Kidney (tissue), 14 donors: ENCODE results near the gene KCNQ1OT1. TPM values are rescaled to one million over a fixed set of nuclear protein-coding genes. Genes with fewer than 3 reads are reported as not detected.

Experiments used
- DNase-seq, 5 donors: peaks; one replicate each; pipeline ENCODE4 v3.0.0-alpha.2; 2013 to 2020
- FAIRE-seq: peaks from 2 replicates; lab custom pipeline; 2012; peaks lifted over from hg19 to GRCh38; lab: Jason Lieb, UNC
- H3K27ac ChIP-seq, 2 donors: one replicate each; pipeline ENCODE4 v1.7.0; 2013; ENCODE audit warnings: low read depth in 2 of 2, low read length in 2 of 2, inconsistent platforms in 1 of 2
- H3K27me3 ChIP-seq: one replicate; pipeline ENCODE4 v1.7.1; 2013; ENCODE audit warnings: low read length, inconsistent platforms; ENCODE audit not compliant: control insufficient read depth, insufficient read depth
- H3K36me3 ChIP-seq, 3 donors: one replicate each; pipeline versions ENCODE4 v1.7.0 to v1.7.1; 2013; ENCODE audit warnings: low read length in 3 of 3, control low read depth in 1 of 3, inconsistent platforms in 1 of 3; ENCODE audit not compliant: insufficient read depth in 3 of 3, control insufficient read depth in 2 of 3
- H3K4me1 ChIP-seq, 3 donors: one replicate each; pipeline versions ENCODE4 v1.7.0 to v1.7.1; 2013; ENCODE audit warnings: low read length in 3 of 3, inconsistent platforms in 1 of 3, low read depth in 1 of 3; ENCODE audit not compliant: control insufficient read depth in 2 of 3, insufficient read depth in 2 of 3
- H3K4me3 ChIP-seq, 3 donors: one replicate each; pipeline versions ENCODE4 v1.7.0 to v1.8.1; 2013; ENCODE audit warnings: low read length in 3 of 3, control low read depth in 1 of 3, inconsistent platforms in 1 of 3
- H3K9ac ChIP-seq, 3 donors: one replicate each; pipeline versions ENCODE4 v1.7.0 to v1.7.1; 2013; ENCODE audit warnings: low read length in 3 of 3, control low read depth in 1 of 3, inconsistent platforms in 1 of 3
- H3K9me3 ChIP-seq, 3 donors: one replicate each; pipeline versions ENCODE4 v1.7.0 to v1.7.1; 2013; ENCODE audit warnings: low read length in 3 of 3, control low read depth in 1 of 3, inconsistent platforms in 1 of 3; ENCODE audit not compliant: control insufficient read depth in 2 of 3, insufficient read depth in 1 of 3
- CTCF ChIP-seq: IDR thresholded peaks from 3 replicates; pipeline ENCODE4 v1.5.1; 2012; ENCODE audit warnings: mild to moderate bottlenecking, moderate library complexity, borderline replicate concordance; ENCODE audit not compliant: insufficient read depth; ENCODE audit errors: extremely low read depth
- intact Hi-C: fragments of 100-400 bp; cut with DNase I; formaldehyde crosslinking; loops from one replicate; pipeline ENCODE4 v1.11.1; 2022
- polyA plus RNA-seq: library from polyadenylated mRNA; stranded (reverse); fragments of 350-450 nt; fragmentation: Illumina TruSeq; extraction: RNeasy Lipid Tissue Mini Kit (QIAGEN cat#74804); gene quantifications from one replicate; pipeline ENCODE4 v1.2.3, GENCODE V29; 2014; ENCODE audit warnings: low read depth, low replicate concordance; ENCODE audit not compliant: insufficient read depth
- total RNA-seq: library from RNA; stranded (reverse); fragmentation: NEBNext Ultra II Directional; extraction: Animal tissue kit (Norgen Biotek cat#: 25700); gene quantifications from one replicate; pipeline ENCODE4 v1.2.1, GENCODE V29; 2021
- donor health status: control.
- donor health status: control.
- donor health status: control.
- donor health status: control.
- donor health status: control.
- donor health status: DM: yes; HTN: yes; CAD: no.
- donor health status: Normal renal cell carcinoma (clear cell type).

The KCNQ1OT1 gene
- total and polyA plus RNA-seq, 2 donors from 2014 or later, result 0.22 to 4.4 TPM

- peaks cover 0 to 5% (median 2%) of the 10 kb centered on the region in 3 donors for H3K36me3 ChIP-seq
- FAIRE-seq, result no peak
- H3K9ac ChIP-seq, result no peak overlapping the region
- no peak for DNase-seq
- intact Hi-C loops, result no loop called here
- H3K4me1 ChIP-seq, result peaks cover 0 to 6% (median 5%) of the 10 kb centered on the region in 3 donors
- no peak overlapping the region for H3K27ac ChIP-seq
- no peak overlapping the region for H3K4me3 ChIP-seq
- no peak for TF ChIP-seq CTCF
- no peaks in the 10 kb centered on the region for H3K27me3 ChIP-seq
- no peaks in the 10 kb centered on the region for H3K9me3 ChIP-seq
Measured at GRCh38 chr11:2668876-2669275, 30.9 kb downstream of the KCNQ1OT1 start.

- Histone ChIP-seq H3K4me3 (no peak overlapping the region), H3K4me1 (peaks cover 0 to 5% (median 0%) of the 10 kb centered on the region in 3 donors), H3K9ac (no peak overlapping the region), H3K9me3 (no peaks in the 10 kb centered on the region), H3K27me3 (no peaks in the 10 kb centered on the region), H3K27ac (no peak overlapping the region), H3K36me3 (peaks cover 0 to 8% (median 5%) of the 10 kb centered on the region in 3 donors)
- no peak for FAIRE-seq
- intact Hi-C loops, result no loop called here
- peak in 1 of 5 donors; percentile 16 for DNase-seq
- TF ChIP-seq CTCF, result no peak
Measured at GRCh38 chr11:2667940-2668339, 31.9 kb downstream of the KCNQ1OT1 start.

GRCh38 chr11:2666828-2667570 is 32.8 kb downstream of the KCNQ1OT1 start:
- H3K36me3 ChIP-seq, result peaks cover 0 to 8% (median 5%) of the 10 kb centered on the region in 3 donors
- no peaks in the 10 kb centered on the region for H3K9me3 ChIP-seq
- no peak for TF ChIP-seq CTCF
- H3K9ac ChIP-seq, result no peak overlapping the region
- peaks cover 0 to 5% (median 0%) of the 10 kb centered on the region in 3 donors for H3K4me1 ChIP-seq
- no peak overlapping the region for H3K4me3 ChIP-seq
- DNase-seq (peak in 3 of 5 donors; percentile 7 to 57 (median 22)), FAIRE-seq (no peak)
- H3K27ac ChIP-seq, result no peak overlapping the region
- H3K27me3 ChIP-seq, result no peaks in the 10 kb centered on the region
- intact Hi-C loops, result no loop called here
